T47D (cell line): Measurements from ENCODE around the gene PIM3.

ENCODE experiments used
- DNase-seq, 2 experiments: peaks; one replicate each; pipeline versions ENCODE4 v3.0.0 to v3.0.0-alpha.2; 2011 to 2012; ENCODE audit warnings: low read depth in 1 of 2, low spot score in 1 of 2
- JUND ChIP-seq: IDR thresholded peaks from 2 replicates; pipeline ENCODE4 v1.6.1; 2012; ENCODE audit warnings: low read depth
- in situ Hi-C: cut with HindIII; loops from 2 replicates; pipeline ENCODE4 v1.10.0; 2016; ENCODE audit warnings: low sequenced_read_pairs, low pct_unique_long_range_greater_than_20kb

Gene PIM3

GRCh38 chr22:49933236-49934159, 27.1 kb upstream of the PIM3 start:
- TF ChIP-seq JUND, result no peak
- in situ Hi-C loops, result no loop called here
- no peak for DNase-seq

GRCh38 chr22:49934160-49934890, 26.2 kb upstream of the PIM3 start:
- no peak for DNase-seq
- in situ Hi-C loops, result no loop called here
- no peak for TF ChIP-seq JUND

- DNase-seq, result peak in 1 of 2 experiments; percentile 60
- no peak for TF ChIP-seq JUND
- in situ Hi-C loops, result no loop called here
Measured at GRCh38 chr22:49934891-49935557, 25.5 kb upstream of the PIM3 start.

- in situ Hi-C loops, result no loop called here
- DNase-seq, result no peak
- TF ChIP-seq JUND, result no peak
Measured at GRCh38 chr22:49935561-49935960, 25.0 kb upstream of the PIM3 start.

GRCh38 chr22:49936018-49936972, 24.3 kb upstream of the PIM3 start:
- no peak for TF ChIP-seq JUND
- peak in 1 of 2 experiments; percentile 77 for DNase-seq
- in situ Hi-C loops, result no loop called here

GRCh38 chr22:49936973-49937757, 23.4 kb upstream of the PIM3 start:
- DNase-seq, result no peak
- in situ Hi-C loops, result no loop called here
- no peak for TF ChIP-seq JUND

GRCh38 chr22:49937758-49938564, 22.6 kb upstream of the PIM3 start:
- no peak for DNase-seq
- in situ Hi-C loops, result no loop called here
- TF ChIP-seq JUND, result no peak

GRCh38 chr22:49938565-49939136, 21.9 kb upstream of the PIM3 start:
- in situ Hi-C loops, result no loop called here
- no peak for TF ChIP-seq JUND
- no peak for DNase-seq

- no peak for DNase-seq
- TF ChIP-seq JUND, result no peak
- in situ Hi-C loops, result no loop called here
Measured at GRCh38 chr22:49941507-49942316, 18.9 kb upstream of the PIM3 start.
